Ascending aorta (tissue), 2 donors: ENCODE measurements around the gene OLR1. TPM values are rescaled to one million over a fixed set of nuclear protein-coding genes. Genes with fewer than 3 reads are reported as not detected.

Experiments
- DNase-seq, 2 donors: peaks; one replicate each; pipeline ENCODE4 v3.0.0-alpha.2; 2019; ENCODE audit warnings: low spot score in 2 of 2
- H3K27ac ChIP-seq, 2 donors: fragments of 200-600 bp; sonication (generic); one replicate each; pipeline ENCODE4 v1.5.1; 2016 to 2017; ENCODE audit warnings: mild to moderate bottlenecking in 1 of 2
- H3K27me3 ChIP-seq: fragments of 200-600 bp; sonication (generic); one replicate; pipeline ENCODE4 v1.5.1; 2017
- H3K36me3 ChIP-seq, 2 donors: fragments of 200-600 bp; sonication (generic); one replicate each; pipeline ENCODE4 v1.5.1; 2016
- H3K4me1 ChIP-seq, 2 donors: fragments of 200-600 bp; sonication (generic); one replicate each; pipeline ENCODE4 v1.5.1; 2016 to 2017; ENCODE audit warnings: mild to moderate bottlenecking in 1 of 2
- H3K4me3 ChIP-seq, 2 donors: fragments of 200-600 bp; sonication (generic); one replicate each; pipeline ENCODE4 v1.5.1; 2016 to 2017; ENCODE audit warnings: mild to moderate bottlenecking in 1 of 2
- H3K9me3 ChIP-seq, 2 donors: fragments of 200-600 bp; sonication (generic); one replicate each; pipeline ENCODE4 v1.5.1; 2016
- intact Hi-C: fragments of 100-400 bp; cut with DNase I; formaldehyde crosslinking; loops from one replicate; pipeline ENCODE4 v1.15.1; 2023
- total RNA-seq: library from RNA; depleted of rRNA; stranded (reverse); fragments of >200 nt; gene quantifications from one replicate; pipeline ENCODE4 v1.1.0, GENCODE V29; 2016
- TF ChIP-seq, protein P1 (sequence below), 3 experiments: fragments of 200-600 bp in 2 of 3; fragments of 450-650 bp in 1 of 3; sonication (generic) in 2 of 3; IDR thresholded peaks; one replicate each; pipeline ENCODE4 v1.5.1; 2016 to 2019; ENCODE audit warnings: antibody characterized with exemption in 3 of 3, mild to moderate bottlenecking in 1 of 3, moderate library complexity in 1 of 3

The OLR1 gene
- total RNA-seq, 1 donor from 2014 or later, result 2.1 TPM

DNA sequence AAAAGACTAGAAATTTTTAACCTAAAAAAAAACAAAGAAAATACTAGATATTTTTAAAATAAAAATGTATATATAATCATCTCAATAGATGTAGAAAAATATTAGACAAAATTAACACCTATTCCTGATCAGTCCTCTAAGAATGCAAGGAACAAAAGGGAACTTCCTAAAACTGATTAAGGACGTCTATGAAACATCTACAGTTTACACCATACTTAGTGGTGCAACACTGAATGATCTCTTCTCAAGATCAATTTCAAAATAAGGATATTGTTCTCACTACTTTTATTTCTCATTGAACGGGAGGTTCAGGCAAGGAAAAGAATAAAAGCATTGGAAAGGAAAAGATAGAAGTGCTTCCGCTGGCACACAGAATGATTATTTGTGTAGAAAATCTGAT lies 16.0 kb downstream of the OLR1 start:
- H3K4me1 ChIP-seq, result peaks cover 0 to 3% of the 10 kb centered on the region in 2 donors
- TF ChIP-seq, protein P1, sequence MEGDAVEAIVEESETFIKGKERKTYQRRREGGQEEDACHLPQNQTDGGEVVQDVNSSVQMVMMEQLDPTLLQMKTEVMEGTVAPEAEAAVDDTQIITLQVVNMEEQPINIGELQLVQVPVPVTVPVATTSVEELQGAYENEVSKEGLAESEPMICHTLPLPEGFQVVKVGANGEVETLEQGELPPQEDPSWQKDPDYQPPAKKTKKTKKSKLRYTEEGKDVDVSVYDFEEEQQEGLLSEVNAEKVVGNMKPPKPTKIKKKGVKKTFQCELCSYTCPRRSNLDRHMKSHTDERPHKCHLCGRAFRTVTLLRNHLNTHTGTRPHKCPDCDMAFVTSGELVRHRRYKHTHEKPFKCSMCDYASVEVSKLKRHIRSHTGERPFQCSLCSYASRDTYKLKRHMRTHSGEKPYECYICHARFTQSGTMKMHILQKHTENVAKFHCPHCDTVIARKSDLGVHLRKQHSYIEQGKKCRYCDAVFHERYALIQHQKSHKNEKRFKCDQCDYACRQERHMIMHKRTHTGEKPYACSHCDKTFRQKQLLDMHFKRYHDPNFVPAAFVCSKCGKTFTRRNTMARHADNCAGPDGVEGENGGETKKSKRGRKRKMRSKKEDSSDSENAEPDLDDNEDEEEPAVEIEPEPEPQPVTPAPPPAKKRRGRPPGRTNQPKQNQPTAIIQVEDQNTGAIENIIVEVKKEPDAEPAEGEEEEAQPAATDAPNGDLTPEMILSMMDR (IDR thresholded peaks at IDR 0.05), result no peak
- intact Hi-C loops, result loop anchor here (10.0 kb wide), 1 partner anchor 209 kb away; no protein-coding TSS in a partner anchor
- no peaks in the 10 kb centered on the region for H3K9me3 ChIP-seq
- no peak for DNase-seq
- H3K27me3 ChIP-seq, result no peaks in the 10 kb centered on the region
- no peaks in the 10 kb centered on the region for H3K36me3 ChIP-seq
- no peak overlapping the region for H3K27ac ChIP-seq
- H3K4me3 ChIP-seq, result no peak overlapping the region

DNA sequence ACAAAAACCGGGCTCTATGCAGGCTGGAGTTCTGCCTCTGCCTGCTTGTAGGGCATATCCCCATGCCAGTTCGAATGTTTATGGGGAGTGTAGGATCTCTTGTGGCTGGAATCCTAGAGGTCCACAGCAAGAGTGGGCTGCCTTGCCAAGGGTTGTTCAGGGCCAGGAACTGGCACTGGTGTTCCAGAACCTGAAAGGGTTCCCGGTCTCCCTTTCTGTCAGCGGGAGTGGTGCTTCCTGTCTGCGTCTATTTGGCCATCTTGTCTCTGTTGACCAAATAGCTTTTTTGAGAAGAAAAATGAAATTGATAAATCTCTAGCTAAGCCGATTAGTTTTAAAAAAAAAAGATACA lies 17.8 kb downstream of the OLR1 start:
- Histone ChIP-seq H3K4me3 (peak overlapping the region; percentile 65 to 79), H3K36me3 (no peaks in the 10 kb centered on the region), H3K4me1 (peaks cover 0 to 3% of the 10 kb centered on the region in 2 donors), H3K9me3 (no peaks in the 10 kb centered on the region), H3K27me3 (no peaks in the 10 kb centered on the region), H3K27ac (peak overlapping the region in 1 of 2 donors; percentile 77)
- TF ChIP-seq, protein P1 (IDR thresholded peaks at IDR 0.05), result no peak
- DNase-seq, result no peak
- intact Hi-C loops, result loop anchor here (10.0 kb wide), 1 partner anchor 211 kb away; no protein-coding TSS in a partner anchor

DNA sequence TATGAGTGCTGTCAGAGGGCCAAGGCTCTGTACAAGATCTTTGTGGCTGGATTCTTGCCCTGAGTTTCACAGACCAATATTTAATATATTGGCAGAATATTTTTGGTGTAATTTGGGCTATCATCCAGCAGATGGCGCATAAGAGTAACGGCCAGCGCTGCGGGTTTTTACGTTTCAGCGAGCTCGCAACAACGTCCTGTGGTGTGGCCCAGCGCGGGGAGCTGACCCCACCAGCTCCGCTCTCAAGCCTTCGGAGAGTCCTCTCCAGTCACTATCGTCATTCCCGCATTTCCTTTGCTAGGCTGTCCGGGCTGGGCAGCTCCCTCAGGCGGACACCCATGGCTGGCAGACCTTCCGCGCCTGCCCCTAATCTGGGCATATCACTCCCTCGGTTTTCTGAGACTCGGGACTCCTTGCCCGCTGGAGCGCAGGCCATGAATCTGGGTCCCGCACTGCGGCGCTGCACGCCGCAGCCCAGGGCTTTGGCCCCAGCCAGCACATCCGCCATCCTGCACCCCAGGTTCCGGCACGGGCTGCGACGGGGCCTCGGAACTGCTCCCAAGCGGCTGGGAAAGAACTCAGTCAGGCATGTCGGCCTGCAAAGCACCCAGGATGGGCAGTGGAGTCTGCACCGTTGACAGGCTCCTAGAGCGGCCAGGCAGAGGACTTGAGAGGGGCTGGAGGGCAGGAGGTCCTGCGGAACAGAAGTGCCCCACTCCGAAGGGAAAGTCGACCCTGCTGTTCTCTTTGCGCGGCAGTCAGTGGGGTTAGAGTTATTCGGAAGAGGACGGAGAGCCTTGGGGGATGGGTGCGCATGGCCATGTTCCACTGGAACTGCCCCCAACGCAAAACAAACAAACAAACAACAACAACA lies 18.4 kb downstream of the OLR1 start:
- intact Hi-C loops, result loop anchor here (1.0 to 10.0 kb wide), 2 partner anchors 37 to 211 kb away; no protein-coding TSS in a partner anchor

DNA sequence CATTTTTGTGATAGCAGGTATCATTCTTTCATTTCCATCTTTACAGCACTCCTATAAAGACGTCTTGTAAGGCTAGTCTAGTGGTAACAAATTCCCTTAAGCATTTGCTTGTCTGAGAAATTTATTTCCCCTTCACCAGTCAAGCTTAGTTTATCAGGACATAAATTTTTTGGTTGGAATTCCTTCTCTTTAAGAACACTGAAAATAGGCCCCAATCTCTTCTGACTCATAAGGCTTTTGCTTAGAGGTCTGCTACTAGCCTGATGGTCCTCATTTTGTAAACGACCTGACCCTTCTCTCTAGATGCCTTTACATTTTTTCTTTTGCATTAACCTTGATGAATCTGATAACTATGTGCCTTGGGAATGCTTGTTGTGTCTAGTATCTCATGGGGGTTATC lies 20.3 kb downstream of the OLR1 start:
- TF ChIP-seq, protein P1 (IDR thresholded peaks at IDR 0.05), result no peak
- DNase-seq, result no peak
- Histone ChIP-seq H3K4me3 (no peak overlapping the region), H3K27me3 (no peaks in the 10 kb centered on the region), H3K36me3 (no peaks in the 10 kb centered on the region), H3K27ac (no peak overlapping the region), H3K4me1 (peaks cover 0 to 3% of the 10 kb centered on the region in 2 donors), H3K9me3 (no peaks in the 10 kb centered on the region)
- intact Hi-C loops, result loop anchor here (10.0 kb wide), 1 partner anchor 213 kb away; no protein-coding TSS in a partner anchor

More for the DNA sequence above, 18.4 kb downstream of the OLR1 start:
- no peaks in the 10 kb centered on the region for H3K9me3 ChIP-seq
- H3K27me3 ChIP-seq, result no peaks in the 10 kb centered on the region
- H3K4me1 ChIP-seq, result peaks cover 0 to 3% of the 10 kb centered on the region in 2 donors
- peak overlapping the region; percentile 65 to 79 for H3K4me3 ChIP-seq
- no peaks in the 10 kb centered on the region for H3K36me3 ChIP-seq
- peak in 1 of 2 donors; percentile 84 for DNase-seq
- H3K27ac ChIP-seq, result peak overlapping the region; percentile 75 to 77
- TF ChIP-seq, protein P1 (IDR thresholded peaks at IDR 0.05), result peak; percentile 66 to 78 (median 76)

DNA sequence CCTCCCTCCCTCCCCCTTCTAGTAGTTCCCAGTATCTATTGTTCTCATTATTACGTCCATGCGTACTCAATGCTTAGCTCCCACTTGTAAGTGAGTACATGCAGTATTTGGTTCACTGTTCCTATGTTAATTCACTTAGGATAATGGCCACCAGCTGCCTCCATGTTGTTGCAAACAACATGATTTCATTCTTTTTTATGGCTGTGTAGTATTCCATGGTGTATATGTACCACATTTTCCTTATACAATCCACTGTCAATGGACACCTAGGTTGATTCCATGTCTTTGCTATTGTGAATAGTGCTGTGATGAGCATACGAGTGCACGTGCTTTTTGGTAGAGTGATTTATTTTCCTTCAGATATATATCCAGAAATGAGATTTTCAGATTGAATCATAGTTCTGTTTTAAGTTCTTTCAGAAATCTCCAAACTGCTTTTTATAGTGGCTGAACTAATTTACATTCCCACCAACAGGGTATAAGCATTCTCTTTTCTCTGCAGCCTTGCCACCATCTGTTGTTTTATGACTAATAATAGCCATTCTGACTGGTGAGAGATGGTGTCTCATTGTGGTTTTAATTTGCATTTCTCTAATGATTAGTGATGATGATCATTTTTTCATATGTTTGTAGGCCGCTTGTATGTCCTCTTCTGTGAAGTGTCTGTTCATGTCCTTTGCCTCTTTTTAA lies 24.1 kb downstream of the OLR1 start:
- Histone ChIP-seq H3K27me3 (no peaks in the 10 kb centered on the region), H3K4me3 (no peak overlapping the region), H3K27ac (no peak overlapping the region), H3K4me1 (peaks cover 0 to under 1% of the 10 kb centered on the region in 2 donors), H3K36me3 (no peaks in the 10 kb centered on the region), H3K9me3 (no peaks in the 10 kb centered on the region)
- no peak for DNase-seq
- intact Hi-C loops, result no loop called here
- TF ChIP-seq, protein P1 (IDR thresholded peaks at IDR 0.05), result no peak
